B cell (primary cell): ENCODE measurements around the gene TLR8. TPM values are rescaled to one million over a fixed set of nuclear protein-coding genes. Genes with fewer than 3 reads are reported as not detected.
"Not testable (repeated sequence)": the region's sequence is repeated elsewhere in the genome, so short reads cannot be mapped to it uniquely, and the experiment has no call there.

Experiments
- ATAC-seq: fragments of 200-7000 bp; cut with Tn5 transposase; one replicate; pipeline ENCODE4 v1.10.0; 2021; ENCODE audit warnings: low read depth, mild to moderate bottlenecking, moderate number of reproducible peaks, moderate library complexity
- CTCF ChIA-PET: fragments of 350-600 bp; sonication (Branson Sonifier 250); formaldehyde crosslinking; loops from one replicate; lab custom pipeline; 2021; ENCODE audit warnings: antibody characterized with exemption, inconsistent platforms; lab: Charles Lee
- POLR2A ChIA-PET: fragments of 350-600 bp; sonication (Branson Sonifier 250); formaldehyde crosslinking; loops from one replicate; lab custom pipeline; 2021; ENCODE audit warnings: antibody characterized with exemption; lab: Charles Lee
- DNase-seq: peaks from one replicate; pipeline ENCODE4 v3.0.0; 2013
- H2AFZ ChIP-seq: 2 replicates; pipeline ENCODE4 v1.6.1; 2012; ENCODE audit warnings: mild to moderate bottlenecking, low read depth, low read length; ENCODE audit not compliant: insufficient read depth, poor library complexity, severe bottlenecking
- H3K27ac ChIP-seq, 2 donors: 1 replicate in 1 of 2; 2 replicates in 1 of 2; pipeline ENCODE4 v1.5.1; 2012 to 2013; ENCODE audit warnings: low read length in 2 of 2, mild to moderate bottlenecking in 2 of 2, moderate library complexity in 1 of 2
- H3K27me3 ChIP-seq, 4 experiments: fragments of 200-600 bp in 1 of 4; sonication (generic) in 1 of 4; replicated peaks in 1 of 4; 1 replicate in 2 of 4; 2 replicates in 2 of 4; pipeline versions ENCODE4 v1.6.1 to v1.7.0; 2013 to 2016; ENCODE audit warnings: low read length in 3 of 4, mild to moderate bottlenecking in 2 of 4, mixed read lengths in 1 of 4, moderate library complexity in 1 of 4; ENCODE audit not compliant: insufficient read depth in 4 of 4, control insufficient read depth in 3 of 4; ENCODE audit errors: control extremely low read depth in 1 of 4
- H3K36me3 ChIP-seq, 2 experiments: replicated peaks in 1 of 2; 1 replicate in 1 of 2; 2 replicates in 1 of 2; pipeline versions ENCODE4 v1.6.1 to v1.7.1; 2013; ENCODE audit warnings: low read length in 1 of 2; ENCODE audit not compliant: insufficient read depth in 2 of 2, control insufficient read depth in 1 of 2; ENCODE audit errors: control extremely low read depth in 1 of 2, extremely low read depth in 1 of 2
- H3K4me1 ChIP-seq, 2 donors: fragments of 200-600 bp in 1 of 2; sonication (generic) in 1 of 2; 1 replicate in 1 of 2; 2 replicates in 1 of 2; pipeline versions ENCODE4 v1.5.1 to v1.6.1; 2013 to 2017; ENCODE audit warnings: low read length in 2 of 2; ENCODE audit not compliant: control insufficient read depth in 2 of 2, insufficient read depth in 2 of 2
- H3K4me2 ChIP-seq: replicated peaks from 2 replicates; pipeline ENCODE3; 2012; ENCODE audit warnings: mild to moderate bottlenecking, low read depth, low read length; ENCODE audit not compliant: poor library complexity, severe bottlenecking
- H3K4me3 ChIP-seq, 5 experiments: fragments of 200-600 bp in 1 of 5; sonication (generic) in 1 of 5; 1 replicate in 3 of 5; 2 replicates in 2 of 5; pipeline versions ENCODE4 v1.5.1 to v1.7.0; 2011 to 2016; ENCODE audit warnings: low read length in 4 of 5, mild to moderate bottlenecking in 4 of 5, low read depth in 2 of 5, control low read depth in 1 of 5, moderate library complexity in 1 of 5; ENCODE audit not compliant: insufficient read depth in 1 of 5; ENCODE audit errors: control extremely low read depth in 1 of 5, extremely low read depth in 1 of 5
- H3K79me2 ChIP-seq: fragments of 200-600 bp; sonication (generic); one replicate; pipeline ENCODE4 v1.6.0; 2016; ENCODE audit warnings: low read length; ENCODE audit not compliant: control insufficient read depth, insufficient read depth
- H3K9ac ChIP-seq: fragments of 200-600 bp; sonication (generic); 2 replicates; pipeline ENCODE4 v1.6.1; 2017; ENCODE audit warnings: mild to moderate bottlenecking, low read length, moderate library complexity
- H3K9me3 ChIP-seq, 3 donors: one replicate each; pipeline versions ENCODE4 v1.6.1 to v1.7.1; 2013; ENCODE audit warnings: low read length in 2 of 3; ENCODE audit not compliant: control insufficient read depth in 2 of 3, insufficient read depth in 1 of 3; ENCODE audit errors: control extremely low read depth in 1 of 3
- H4K20me1 ChIP-seq: 2 replicates; pipeline ENCODE4 v1.6.0; 2012; ENCODE audit warnings: mild to moderate bottlenecking, low read length; ENCODE audit not compliant: insufficient read depth, control insufficient read depth, poor library complexity, severe bottlenecking
- H3K27ac Mint-ChIP-seq: one replicate; pipeline ENCODE4 v1.8.0; 2021; ENCODE audit warnings: mixed read lengths
- H3K27me3 Mint-ChIP-seq: one replicate; pipeline ENCODE4 v1.8.0; 2021; ENCODE audit warnings: mixed read lengths
- H3K4me1 Mint-ChIP-seq: one replicate; pipeline ENCODE4 v1.8.0; 2021; ENCODE audit warnings: mixed read lengths
- H3K4me3 Mint-ChIP-seq: one replicate; pipeline ENCODE4 v1.8.0; 2021; ENCODE audit warnings: mixed read lengths
- H3K9me3 Mint-ChIP-seq: one replicate; pipeline ENCODE4 v1.8.0; 2022; ENCODE audit warnings: mixed read lengths; ENCODE audit not compliant: insufficient read depth
- CTCF ChIP-seq: fragments of 200-600 bp; IDR thresholded peaks from one replicate; pipeline ENCODE4 v1.8.0; 2022; ENCODE audit warnings: antibody characterized with exemption, mild to moderate bottlenecking
- EZH2 ChIP-seq: IDR thresholded peaks from 2 replicates; pipeline ENCODE4 v1.6.1; 2012; ENCODE audit warnings: borderline replicate concordance, low read depth, mild to moderate bottlenecking, moderate library complexity, low read length; ENCODE audit not compliant: insufficient read depth, poor library complexity, severe bottlenecking
- WGBS: methylation state at CpG from one replicate; pipeline ENCODE4 v1.1.5; 2013; ENCODE audit warnings: missing lambda C conversion rate; ENCODE audit not compliant: insufficient coverage; 5-methylcytosine and 5-hydroxymethylcytosine counted together
- intact Hi-C: fragments of 100-400 bp; cut with micrococcal nuclease; formaldehyde crosslinking; loops from one replicate; pipeline ENCODE4 v1.10.0; 2022
- polyA plus RNA-seq: library from polyadenylated mRNA; depleted of rRNA; stranded (reverse); fragments of >200 nt; gene quantifications from 2 replicates; pipeline ENCODE4 v1.2.3, GENCODE V29; 2012
- total RNA-seq, 2 donors: library from RNA; stranded (reverse); fragments of 120-200 nt in 1 of 2; gene quantifications; 1 replicate in 1 of 2; 2 replicates in 1 of 2; pipeline versions ENCODE4 v1.2.3 to v1.2.4, GENCODE V29; 2013 to 2022

Gene TLR8
- total and polyA plus RNA-seq, 2 donors (not counting 1 experiment from before 2014, with no cell fraction given), result 0.19 to 0.39 TPM

DNA sequence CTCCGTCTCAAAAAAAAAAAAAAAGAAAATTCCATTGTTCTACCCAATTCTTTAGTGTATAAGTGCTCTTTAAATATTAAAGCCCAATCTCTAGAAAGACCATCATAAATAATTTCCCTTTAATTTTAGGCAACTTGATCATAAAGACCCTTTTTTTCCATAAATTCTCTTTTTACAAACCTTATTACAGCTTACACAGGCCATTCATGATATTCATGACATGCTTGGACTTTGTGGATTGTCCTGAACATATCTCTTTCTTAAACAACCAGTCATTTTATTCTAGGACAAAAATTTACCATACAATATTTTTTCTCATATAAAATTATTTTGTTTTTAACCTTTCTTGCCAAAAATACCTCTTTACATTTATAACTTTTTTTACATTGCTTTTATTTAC is 30.5 kb downstream of the TLR8 start:
- no peaks in the 10 kb centered on the region for H4K20me1 ChIP-seq
- Mint-ChIP-seq H3K4me1 (no peaks in the 10 kb centered on the region), H3K4me3 (no peak overlapping the region), H3K9me3 (no peaks in the 10 kb centered on the region), H3K27ac (no peak overlapping the region), H3K27me3 (no peaks in the 10 kb centered on the region)
- H3K27ac ChIP-seq, result no peak overlapping the region
- H3K4me1 ChIP-seq, result no peaks in the 10 kb centered on the region
- TF ChIP-seq CTCF (no peak), EZH2 (no peak)
- H3K36me3 ChIP-seq, result no peaks in the 10 kb centered on the region
- no peak overlapping the region for H2AFZ ChIP-seq
- no peak overlapping the region for H3K9ac ChIP-seq
- H3K4me3 ChIP-seq, result no peak overlapping the region
- no CpG with 5 or more reads among the region's 1 CpG for WGBS
- no peaks in the 10 kb centered on the region for H3K79me2 ChIP-seq
- intact Hi-C loops, result no loop called here
- H3K4me2 ChIP-seq, result no peak overlapping the region
- ChIA-PET CTCF (interaction anchor here (0.7 to 2.1 kb wide), 3 partner anchors 10 to 321 kb away, joined by 3 to 10 read pairs (median 4); no protein-coding TSS in a partner anchor), POLR2A (no interaction called here)
- H3K27me3 ChIP-seq, result no peaks in the 10 kb centered on the region
- H3K9me3 ChIP-seq, result no peaks in the 10 kb centered on the region
- DNase-seq (no peak), ATAC-seq (no peak)

- POLR2A ChIA-PET, H3K4me2 ChIP-seq, H3K9me3 ChIP-seq, H3K36me3 ChIP-seq, H3K4me3 ChIP-seq, H3K27me3 Mint-ChIP-seq, H3K4me3 Mint-ChIP-seq, H3K27me3 ChIP-seq, H4K20me1 ChIP-seq, H3K4me1 Mint-ChIP-seq, H3K79me2 ChIP-seq, intact Hi-C loops, H3K27ac ChIP-seq, H3K9me3 Mint-ChIP-seq, DNase-seq, H3K4me1 ChIP-seq, H3K27ac Mint-ChIP-seq, CTCF ChIA-PET, H2AFZ ChIP-seq, ATAC-seq, H3K9ac ChIP-seq: not testable (repeated sequence)
- 89% methylated on average over 3 of the region's 9 CpGs for WGBS
These were observed 34.1 kb downstream of the TLR8 start for GRCh38 chrX:12940471-12940870.

DNA sequence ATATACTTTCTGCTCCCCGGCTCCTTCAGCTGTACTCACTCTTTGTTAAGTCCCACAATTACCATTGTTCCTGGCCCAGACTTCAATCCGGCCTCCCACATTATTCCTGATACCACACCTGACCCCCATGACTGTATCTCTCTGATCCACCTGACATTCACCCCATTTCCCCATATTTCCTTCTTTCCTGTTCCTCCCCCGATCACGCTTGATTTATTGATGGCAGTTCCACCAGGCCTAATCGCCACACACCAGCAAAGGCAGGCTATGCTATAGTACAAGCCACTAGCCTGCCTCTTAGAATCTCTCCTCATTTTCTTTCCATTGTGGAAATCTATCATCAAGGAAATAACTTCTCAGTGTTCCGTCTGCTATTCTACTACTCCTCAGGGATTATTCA is 37.2 kb downstream of the TLR8 start:
- POLR2A ChIA-PET, H3K27ac ChIP-seq, H3K4me3 ChIP-seq, H3K4me2 ChIP-seq, intact Hi-C loops, H3K27ac Mint-ChIP-seq, H3K9me3 ChIP-seq, H3K27me3 ChIP-seq, ATAC-seq, H4K20me1 ChIP-seq, CTCF ChIA-PET, H3K27me3 Mint-ChIP-seq, H3K9ac ChIP-seq, DNase-seq, H3K4me3 Mint-ChIP-seq, H2AFZ ChIP-seq, H3K9me3 Mint-ChIP-seq, H3K36me3 ChIP-seq: not testable (repeated sequence)
- H3K79me2 ChIP-seq, result peaks cover 25% of the 10 kb centered on the region
- WGBS, result no CpG with 5 or more reads among the region's 6 CpGs
- H3K4me1 ChIP-seq, result peaks cover 23% of the 10 kb centered on the region in 2 donors
- H3K4me1 Mint-ChIP-seq, result peaks cover 21% of the 10 kb centered on the region
